Effector memory CD4-positive, alpha-beta T cell (primary cell): Measurements from ENCODE around the gene BPTF.
"Not testable (repeated sequence)": the region's sequence is repeated elsewhere in the genome, so short reads cannot be mapped to it uniquely, and the experiment has no call there.

ENCODE experiments used
- DNase-seq, 3 donors: peaks; one replicate each; pipeline ENCODE4 v3.0.0-alpha.2; 2020
- H3K27ac ChIP-seq: 2 replicates; pipeline ENCODE4 v1.7.0; 2013; ENCODE audit warnings: mild to moderate bottlenecking, low read length, moderate library complexity; ENCODE audit not compliant: insufficient read depth, poor library complexity, severe bottlenecking
- H3K27me3 ChIP-seq: replicated peaks from 2 replicates; pipeline ENCODE4 v1.7.0; 2013; ENCODE audit warnings: mild to moderate bottlenecking, low read length; ENCODE audit not compliant: insufficient read depth, control insufficient read depth, poor library complexity, severe bottlenecking
- H3K36me3 ChIP-seq: 2 replicates; pipeline ENCODE4 v1.7.0; 2013; ENCODE audit warnings: mild to moderate bottlenecking, low read length, moderate library complexity; ENCODE audit not compliant: control insufficient read depth, insufficient read depth
- H3K4me1 ChIP-seq: 2 replicates; pipeline ENCODE4 v1.7.0; 2013; ENCODE audit warnings: low read length, mild to moderate bottlenecking; ENCODE audit not compliant: control insufficient read depth, insufficient read depth, poor library complexity, severe bottlenecking
- H3K4me3 ChIP-seq: 2 replicates; pipeline ENCODE4 v1.7.0; 2013; ENCODE audit warnings: low read length, low read depth, mild to moderate bottlenecking; ENCODE audit not compliant: insufficient read depth, poor library complexity, severe bottlenecking
- H3K9me3 ChIP-seq: 2 replicates; pipeline ENCODE4 v1.7.0; 2013; ENCODE audit warnings: mild to moderate bottlenecking, low read length, moderate library complexity; ENCODE audit not compliant: control insufficient read depth

Gene BPTF

GRCh38 chr17:68019675-68020408, 194.5 kb downstream of the BPTF start:
- H3K27ac ChIP-seq, result peak overlapping the region; percentile 58
- H3K9me3 ChIP-seq, result no peaks in the 10 kb centered on the region
- H3K4me1 ChIP-seq, result peaks cover 8% of the 10 kb centered on the region
- H3K4me3 ChIP-seq, result peak overlapping the region; percentile 65
- H3K36me3 ChIP-seq, result no peaks in the 10 kb centered on the region
- peak; percentile 90 to 93 (median 91) for DNase-seq
- no peaks in the 10 kb centered on the region for H3K27me3 ChIP-seq

GRCh38 chr17:68020409-68020756, 195.1 kb downstream of the BPTF start:
- peak overlapping the region; percentile 58 for H3K27ac ChIP-seq
- DNase-seq, result no peak

GRCh38 chr17:68020791-68021190, 195.5 kb downstream of the BPTF start:
- DNase-seq, H3K27me3 ChIP-seq, H3K4me3 ChIP-seq, H3K4me1 ChIP-seq, H3K9me3 ChIP-seq, H3K36me3 ChIP-seq: not testable (repeated sequence)
- peak overlapping the region; percentile 58 for H3K27ac ChIP-seq

More at GRCh38 chr17:68020409-68020756, 195.1 kb downstream of the BPTF start:
- Histone ChIP-seq H3K27me3 (no peaks in the 10 kb centered on the region), H3K4me1 (peaks cover 8% of the 10 kb centered on the region), H3K4me3 (peak overlapping the region; percentile 65), H3K36me3 (no peaks in the 10 kb centered on the region), H3K9me3 (no peaks in the 10 kb centered on the region)

GRCh38 chr17:68021963-68022362, 196.7 kb downstream of the BPTF start:
- Histone ChIP-seq H3K4me3 (no peak overlapping the region), H3K4me1 (peaks cover 8% of the 10 kb centered on the region), H3K36me3 (no peaks in the 10 kb centered on the region), H3K9me3 (no peaks in the 10 kb centered on the region), H3K27me3 (no peaks in the 10 kb centered on the region), H3K27ac (no peak overlapping the region)
- no peak for DNase-seq

- H3K36me3 ChIP-seq, H3K9me3 ChIP-seq, H3K4me1 ChIP-seq, H3K27ac ChIP-seq, H3K27me3 ChIP-seq, DNase-seq, H3K4me3 ChIP-seq: not testable (repeated sequence)
These were observed 197.2 kb downstream of the BPTF start for GRCh38 chr17:68022547-68022946.

GRCh38 chr17:68029512-68030215, 204.4 kb downstream of the BPTF start:
- Histone ChIP-seq H3K4me1 (no peaks in the 10 kb centered on the region), H3K27ac (no peak overlapping the region), H3K4me3 (no peak overlapping the region), H3K9me3 (no peaks in the 10 kb centered on the region), H3K27me3 (no peaks in the 10 kb centered on the region), H3K36me3 (no peaks in the 10 kb centered on the region)
- DNase-seq, result no peak
